DOHH2 (cell line): Measurements from ENCODE around the gene MAL.

Source experiments
- H3F3A ChIP-seq: fragments of 200-600 bp; sonication (generic), shearing (Covaris generic); 2 replicates; pipeline ENCODE4 v1.6.0; 2016; ENCODE audit warnings: antibody characterized with exemption, mild to moderate bottlenecking; ENCODE audit not compliant: control insufficient read depth, insufficient read depth
- H3K27ac ChIP-seq: fragments of 200-600 bp; sonication (generic); 2 replicates; pipeline ENCODE4 v1.5.1; 2014; ENCODE audit warnings: low read depth, mild to moderate bottlenecking, low read length, moderate library complexity
- H3K27me3 ChIP-seq: fragments of 200-600 bp; sonication (generic); 2 replicates; pipeline ENCODE4 v1.6.1; 2014; ENCODE audit warnings: mild to moderate bottlenecking, low read length, mixed read lengths; ENCODE audit not compliant: control insufficient read depth
- H3K36me3 ChIP-seq: fragments of 200-600 bp; sonication (generic); 2 replicates; pipeline ENCODE4 v1.6.1; 2014; ENCODE audit warnings: mild to moderate bottlenecking, low read length, moderate library complexity, mixed read lengths; ENCODE audit not compliant: control insufficient read depth
- H3K4me1 ChIP-seq: fragments of 200-600 bp; sonication (generic); 2 replicates; pipeline ENCODE4 v1.6.1; 2014; ENCODE audit warnings: mild to moderate bottlenecking, low read length, mixed read lengths; ENCODE audit not compliant: control insufficient read depth
- H3K4me2 ChIP-seq: fragments of 200-600 bp; sonication (generic); 2 replicates; pipeline ENCODE4 v1.6.0; 2014; ENCODE audit warnings: mild to moderate bottlenecking, low read length, moderate library complexity
- H3K4me3 ChIP-seq: fragments of 200-600 bp; sonication (generic); 2 replicates; pipeline ENCODE4 v1.5.1; 2014; ENCODE audit warnings: mild to moderate bottlenecking, low read length, mixed read lengths
- H3K79me2 ChIP-seq: fragments of 200-600 bp; sonication (generic); 2 replicates; pipeline ENCODE4 v1.6.1; 2014; ENCODE audit warnings: mild to moderate bottlenecking, low read length, mixed read lengths; ENCODE audit not compliant: control insufficient read depth
- H3K9me2 ChIP-seq: fragments of 200-600 bp; sonication (generic); replicated peaks from 2 replicates; pipeline ENCODE4 v1.6.1; 2014; ENCODE audit warnings: mild to moderate bottlenecking, low read length, mixed read lengths; ENCODE audit not compliant: control insufficient read depth
- H3K9me3 ChIP-seq: fragments of 200-600 bp; sonication (generic); 2 replicates; pipeline ENCODE4 v1.6.1; 2014; ENCODE audit warnings: antibody characterized with exemption, low read length, mixed read lengths; ENCODE audit not compliant: control insufficient read depth, insufficient read depth
- H4K20me1 ChIP-seq: fragments of 200-600 bp; sonication (generic); 2 replicates; pipeline ENCODE4 v1.6.0; 2014; ENCODE audit warnings: low read depth, mild to moderate bottlenecking, antibody characterized with exemption, low read length, moderate library complexity; ENCODE audit not compliant: control insufficient read depth, insufficient read depth
- EZH2phosphoT487 ChIP-seq: fragments of 200-600 bp; sonication (generic); IDR thresholded peaks from 2 replicates; pipeline ENCODE4 v1.6.1; 2017; ENCODE audit warnings: borderline replicate concordance, mild to moderate bottlenecking, antibody characterized with exemption, low read length, moderate library complexity, mixed read lengths
- TF ChIP-seq, protein P1 (sequence below): fragments of 200-600 bp; sonication (generic); IDR thresholded peaks from one replicate; pipeline ENCODE4 v1.5.1; 2014; ENCODE audit warnings: antibody characterized with exemption, mild to moderate bottlenecking, low read depth, low read length; ENCODE audit not compliant: poor library complexity, severe bottlenecking

The MAL gene

DNA sequence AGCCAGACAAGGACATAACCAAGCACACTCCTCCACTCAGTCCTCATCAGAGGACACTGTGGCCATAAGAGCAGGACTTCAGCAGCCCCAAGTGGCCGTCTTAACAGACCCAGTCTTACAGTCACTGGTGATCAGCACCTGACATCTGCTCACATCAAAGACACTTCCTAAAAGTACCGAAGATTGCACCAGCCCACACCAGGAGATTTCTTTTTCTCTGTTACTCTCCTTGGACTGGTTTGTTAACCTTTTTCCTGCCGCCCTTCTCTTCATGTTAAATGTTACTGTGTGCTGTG is 52.0 kb downstream of the MAL start:
- no peaks in the 10 kb centered on the region for H3K9me2 ChIP-seq
- peaks cover 30% of the 10 kb centered on the region for H3K27me3 ChIP-seq
- no peak overlapping the region for H3K27ac ChIP-seq

DNA sequence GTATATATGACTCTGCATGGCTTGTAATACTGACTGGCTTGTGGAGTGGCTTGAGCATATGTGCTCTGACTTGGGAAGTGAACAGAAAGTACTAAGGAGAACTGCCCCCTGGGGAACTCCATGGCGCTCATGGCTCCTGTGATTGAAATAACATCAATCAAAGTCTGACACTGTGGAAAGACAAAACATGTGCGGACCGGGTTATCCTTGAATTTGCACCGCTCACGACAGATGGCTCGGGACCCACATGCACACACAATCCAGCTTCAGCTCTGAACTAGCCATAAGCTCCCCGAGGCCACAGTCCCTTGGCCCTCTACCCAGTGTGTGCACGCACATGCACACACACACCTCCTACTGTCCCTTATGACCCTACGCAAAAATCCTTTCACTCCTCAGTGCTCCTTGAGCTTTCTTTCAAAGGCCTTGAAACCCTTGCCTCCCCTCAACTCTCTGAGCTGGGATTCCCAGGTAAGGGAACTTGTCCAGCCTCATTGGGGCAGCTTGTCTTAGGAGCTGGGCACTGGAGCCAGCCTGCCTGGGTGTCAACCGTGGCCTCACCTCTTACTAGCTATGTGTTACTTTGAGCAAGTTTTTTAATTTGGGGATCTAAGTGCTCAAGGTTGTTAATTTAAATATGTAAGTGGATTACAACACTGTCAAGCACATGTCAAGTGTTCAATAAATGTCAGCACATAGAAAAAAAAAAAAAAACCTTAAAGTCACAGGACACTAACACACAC is 52.5 kb downstream of the MAL start:
- Histone ChIP-seq H3K9me3 (no peaks in the 10 kb centered on the region), H3K4me2 (no peak overlapping the region), H3K36me3 (no peaks in the 10 kb centered on the region), H3K79me2 (no peaks in the 10 kb centered on the region), H3K4me1 (0 out of 2 replicates have a peak, but pooled peaks cover 2% of the 10 kb centered on the region), H3F3A (peaks cover 8% of the 10 kb centered on the region; the same call in 1 of the 2 replicates), H4K20me1 (no peaks in the 10 kb centered on the region), H3K27me3 (peaks cover 26% of the 10 kb centered on the region), H3K27ac (no peak overlapping the region), H3K4me3 (no peak overlapping the region), H3K9me2 (no peaks in the 10 kb centered on the region)
- no peak for TF ChIP-seq EZH2phosphoT487
- TF ChIP-seq, protein P1, sequence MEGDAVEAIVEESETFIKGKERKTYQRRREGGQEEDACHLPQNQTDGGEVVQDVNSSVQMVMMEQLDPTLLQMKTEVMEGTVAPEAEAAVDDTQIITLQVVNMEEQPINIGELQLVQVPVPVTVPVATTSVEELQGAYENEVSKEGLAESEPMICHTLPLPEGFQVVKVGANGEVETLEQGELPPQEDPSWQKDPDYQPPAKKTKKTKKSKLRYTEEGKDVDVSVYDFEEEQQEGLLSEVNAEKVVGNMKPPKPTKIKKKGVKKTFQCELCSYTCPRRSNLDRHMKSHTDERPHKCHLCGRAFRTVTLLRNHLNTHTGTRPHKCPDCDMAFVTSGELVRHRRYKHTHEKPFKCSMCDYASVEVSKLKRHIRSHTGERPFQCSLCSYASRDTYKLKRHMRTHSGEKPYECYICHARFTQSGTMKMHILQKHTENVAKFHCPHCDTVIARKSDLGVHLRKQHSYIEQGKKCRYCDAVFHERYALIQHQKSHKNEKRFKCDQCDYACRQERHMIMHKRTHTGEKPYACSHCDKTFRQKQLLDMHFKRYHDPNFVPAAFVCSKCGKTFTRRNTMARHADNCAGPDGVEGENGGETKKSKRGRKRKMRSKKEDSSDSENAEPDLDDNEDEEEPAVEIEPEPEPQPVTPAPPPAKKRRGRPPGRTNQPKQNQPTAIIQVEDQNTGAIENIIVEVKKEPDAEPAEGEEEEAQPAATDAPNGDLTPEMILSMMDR: no peak

More for the DNA sequence above, 52.0 kb downstream of the MAL start:
- no peaks in the 10 kb centered on the region for H4K20me1 ChIP-seq
- H3F3A ChIP-seq: peaks cover 5% of the 10 kb centered on the region; the same call in 1 of the 2 replicates
- no peaks in the 10 kb centered on the region for H3K79me2 ChIP-seq
- H3K36me3 ChIP-seq: no peaks in the 10 kb centered on the region
- H3K4me1 ChIP-seq: 0 out of 2 replicates have a peak, but pooled peaks cover 2% of the 10 kb centered on the region
- H3K9me3 ChIP-seq: no peaks in the 10 kb centered on the region
- TF ChIP-seq EZH2phosphoT487: no peak
- TF ChIP-seq, protein P1: no peak
- no peak overlapping the region for H3K4me2 ChIP-seq
- H3K4me3 ChIP-seq: no peak overlapping the region

DNA sequence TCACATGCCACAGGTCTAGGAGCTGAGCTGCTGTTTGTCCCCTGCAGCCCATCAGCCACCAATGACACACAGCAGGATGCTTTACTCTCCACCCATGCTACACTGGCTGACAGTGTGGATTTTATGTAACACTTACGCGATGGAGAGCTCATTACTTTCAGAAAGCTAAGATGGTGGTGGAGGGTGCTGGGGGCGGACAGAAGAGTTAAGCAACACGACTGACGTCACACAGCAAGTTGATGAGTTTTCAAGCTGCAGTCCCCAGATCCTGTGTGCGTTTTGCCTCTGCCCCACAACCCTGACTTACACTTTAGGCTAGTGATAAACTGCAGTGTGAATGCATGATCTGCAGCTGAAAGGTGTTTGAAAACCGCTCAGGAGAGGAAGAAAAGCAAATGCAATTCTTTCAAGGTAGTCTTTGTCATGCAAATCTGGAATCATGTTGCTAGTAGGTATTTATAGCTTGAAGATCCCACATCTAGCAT is 53.7 kb downstream of the MAL start:
- Histone ChIP-seq H3K9me2 (no peaks in the 10 kb centered on the region), H3F3A (peaks cover 11% of the 10 kb centered on the region; the same call in 1 of the 2 replicates), H3K9me3 (no peaks in the 10 kb centered on the region), H3K27me3 (peaks cover 22% of the 10 kb centered on the region), H3K4me1 (0 out of 2 replicates have a peak, but pooled peaks cover 2% of the 10 kb centered on the region), H3K27ac (no peak overlapping the region), H3K4me3 (no peak overlapping the region), H3K36me3 (no peaks in the 10 kb centered on the region), H4K20me1 (no peaks in the 10 kb centered on the region), H3K79me2 (no peaks in the 10 kb centered on the region), H3K4me2 (no peak overlapping the region)
- TF ChIP-seq, protein P1: no peak
- no peak for TF ChIP-seq EZH2phosphoT487
